ENCODE measurements around the gene CD83.

- TF ChIP-seq, protein P1, sequence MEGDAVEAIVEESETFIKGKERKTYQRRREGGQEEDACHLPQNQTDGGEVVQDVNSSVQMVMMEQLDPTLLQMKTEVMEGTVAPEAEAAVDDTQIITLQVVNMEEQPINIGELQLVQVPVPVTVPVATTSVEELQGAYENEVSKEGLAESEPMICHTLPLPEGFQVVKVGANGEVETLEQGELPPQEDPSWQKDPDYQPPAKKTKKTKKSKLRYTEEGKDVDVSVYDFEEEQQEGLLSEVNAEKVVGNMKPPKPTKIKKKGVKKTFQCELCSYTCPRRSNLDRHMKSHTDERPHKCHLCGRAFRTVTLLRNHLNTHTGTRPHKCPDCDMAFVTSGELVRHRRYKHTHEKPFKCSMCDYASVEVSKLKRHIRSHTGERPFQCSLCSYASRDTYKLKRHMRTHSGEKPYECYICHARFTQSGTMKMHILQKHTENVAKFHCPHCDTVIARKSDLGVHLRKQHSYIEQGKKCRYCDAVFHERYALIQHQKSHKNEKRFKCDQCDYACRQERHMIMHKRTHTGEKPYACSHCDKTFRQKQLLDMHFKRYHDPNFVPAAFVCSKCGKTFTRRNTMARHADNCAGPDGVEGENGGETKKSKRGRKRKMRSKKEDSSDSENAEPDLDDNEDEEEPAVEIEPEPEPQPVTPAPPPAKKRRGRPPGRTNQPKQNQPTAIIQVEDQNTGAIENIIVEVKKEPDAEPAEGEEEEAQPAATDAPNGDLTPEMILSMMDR (IDR thresholded peaks at IDR 0.05 in 4 of 5, conservative IDR thresholded peaks at IDR 0.05 in 1 of 5): no peak
- TF ChIP-seq POLR2A (IDR thresholded peaks at IDR 0.05): no peak
Measured at GRCh38 chr6:14148471-14148870, 30.9 kb downstream of the CD83 start.

Data from gastrocnemius medialis (tissue), 4 donors.